GM12875 (cell line): ENCODE results near the gene TMPRSS11F.

Source experiments
- H3K4me3 ChIP-seq: one replicate; pipeline ENCODE4 v1.5.1; 2011; ENCODE audit warnings: low read depth, low read length, control low read depth
- CTCF ChIP-seq: IDR thresholded peaks from 2 replicates; pipeline ENCODE4 v1.5.1; 2011; ENCODE audit warnings: low read depth, mild to moderate bottlenecking, control low read depth, inconsistent platforms, low read length, moderate library complexity, borderline replicate concordance; ENCODE audit not compliant: insufficient read depth

TMPRSS11F gene

GRCh38 chr4:68038272-68038671, 91.4 kb downstream of the TMPRSS11F start:
- no peak for TF ChIP-seq CTCF
- H3K4me3 ChIP-seq: no peak overlapping the region

- TF ChIP-seq CTCF: no peak
Observed at GRCh38 chr4:68021185-68021584, 108.5 kb downstream of the TMPRSS11F start.

GRCh38 chr4:68011684-68012083, 118.0 kb downstream of the TMPRSS11F start:
- H3K4me3 ChIP-seq: no peak overlapping the region
- no peak for TF ChIP-seq CTCF

More at GRCh38 chr4:68021185-68021584, 108.5 kb downstream of the TMPRSS11F start:
- no peak overlapping the region for H3K4me3 ChIP-seq
